Suppressor macrophage (primary cell): ENCODE results near the gene GART.
"Not testable (repeated sequence)": the region's sequence is repeated elsewhere in the genome, so short reads cannot be mapped to it uniquely, and the experiment has no call there.

Experiments used
- DNase-seq, 4 experiments: peaks; one replicate each; pipeline ENCODE4 v3.0.0-alpha.2; 2020 to 2022
- total RNA-seq, 17 experiments: gene quantifications; one replicate each; lab custom pipeline; 2026; ENCODE audit warnings: mixed read lengths in 6 of 17, inconsistent platforms in 3 of 17; lab: John Stamatoyannopoulos, UW

Gene GART
- total RNA-seq: 47.4 to 104 (median 65.1) reads per million in 17 experiments

DNA sequence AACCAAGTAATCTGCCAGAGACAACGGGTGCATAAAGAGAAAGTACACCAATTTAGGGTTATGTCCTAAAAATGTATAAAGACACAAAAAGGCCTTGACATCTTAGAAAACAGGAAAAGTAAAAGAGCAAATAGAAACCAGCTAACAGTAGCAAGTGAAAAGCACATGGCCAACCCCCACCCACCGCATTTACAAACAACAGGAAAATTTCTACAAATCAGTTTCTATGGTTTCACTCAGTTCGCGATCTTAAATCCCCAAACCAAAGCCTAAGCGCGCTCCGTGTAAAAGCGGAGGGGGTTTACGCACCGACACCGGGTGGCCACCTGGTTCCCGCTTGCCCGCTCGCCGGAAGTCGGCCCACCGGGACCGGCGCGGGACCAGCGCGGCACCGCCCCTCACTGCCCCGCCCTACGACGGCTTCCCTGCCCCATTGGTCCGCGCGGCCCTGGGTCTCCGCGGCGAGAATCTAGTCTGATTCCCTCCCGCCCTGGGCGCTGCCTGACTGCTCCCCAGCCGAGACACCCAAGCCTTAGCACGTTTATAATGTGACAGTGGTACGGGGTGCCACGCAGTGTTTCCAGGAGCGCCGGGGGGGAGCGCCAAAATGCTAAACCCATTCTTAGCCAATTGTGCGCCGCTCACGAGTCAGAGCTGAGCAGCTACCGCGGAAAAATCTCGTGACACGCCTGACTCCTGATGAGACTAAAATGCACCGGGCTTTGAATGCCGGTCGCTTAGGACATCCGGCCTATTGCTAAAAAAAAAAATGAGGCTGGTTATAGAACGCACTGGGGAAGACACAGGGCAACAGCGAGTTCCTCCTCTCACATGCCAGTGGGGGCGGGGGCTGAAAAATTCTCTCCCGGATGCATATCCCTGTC is at the start of gene GART:
TSS of gene GART (minus strand) at position 362 of the 884 bp plus-strand sequence. CDS start 2,802 bp downstream, outside the sequence.
- DNase-seq: peak; percentile 87 to 94 (median 90)

GRCh38 chr21:33588485-33589335 is 46.8 kb upstream of the GART start, which contains the start of gene DONSON:
TSS of gene DONSON (minus strand) at chr21:33588684. CDS start at chr21:33588641, 43 bp downstream.
- DNase-seq: peak; percentile 93 to 98 (median 96)

DNA sequence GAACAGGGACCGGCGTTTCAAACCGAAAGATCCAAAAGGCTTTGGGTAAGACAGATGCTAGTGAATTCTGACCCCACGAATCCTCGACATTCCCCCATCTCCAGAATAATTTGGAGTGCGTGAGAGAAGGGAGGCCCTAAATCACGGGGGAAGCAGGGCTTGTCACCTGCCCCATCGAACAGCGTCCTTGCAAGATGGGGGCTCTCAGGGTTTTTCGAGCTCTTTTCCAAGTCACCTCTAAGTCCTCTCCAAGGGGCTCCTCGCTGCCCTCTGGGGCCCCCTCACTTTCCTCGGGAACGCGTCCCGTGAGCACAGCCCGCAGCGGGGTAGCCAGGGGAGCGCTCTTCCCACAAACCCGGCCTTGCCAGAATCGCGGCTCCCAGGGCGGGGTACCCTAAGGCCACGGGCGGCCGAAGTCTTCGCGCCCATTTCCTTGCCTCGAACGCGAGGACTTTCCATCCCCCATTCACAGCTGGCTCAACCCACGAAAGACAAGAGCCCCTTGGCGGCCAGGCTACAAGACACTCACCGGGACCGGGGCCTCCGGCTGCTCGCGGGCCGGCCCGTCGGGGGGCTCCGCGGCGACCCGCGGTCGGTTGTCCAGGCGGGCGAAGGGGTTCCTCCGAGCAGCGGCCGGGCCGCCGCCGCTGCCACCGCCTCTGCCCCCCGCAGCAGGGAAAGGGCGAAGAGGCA is 46.0 kb upstream of the GART start:
- DNase-seq: peak; percentile 26 to 60 (median 40)

DNA sequence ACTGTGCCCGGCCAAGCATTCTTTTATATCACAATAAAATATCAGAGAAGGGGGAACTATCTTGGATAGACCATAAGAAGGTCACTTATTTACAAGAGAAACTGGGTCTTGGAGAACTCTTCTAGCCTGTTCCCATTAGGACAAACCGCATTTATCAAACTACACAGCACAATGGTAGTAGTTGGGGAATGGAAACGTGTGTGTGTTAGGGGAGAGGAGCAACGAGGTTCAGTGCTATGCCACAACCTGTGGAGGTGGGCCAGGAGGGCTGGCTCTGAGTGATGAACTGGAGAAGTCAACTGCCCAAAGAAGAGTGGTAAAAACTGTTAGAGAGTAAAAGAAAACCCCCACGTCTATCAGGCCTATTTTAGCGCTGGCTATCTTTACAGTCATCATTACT is 45.0 kb upstream of the GART start:
- no peak for DNase-seq

DNA sequence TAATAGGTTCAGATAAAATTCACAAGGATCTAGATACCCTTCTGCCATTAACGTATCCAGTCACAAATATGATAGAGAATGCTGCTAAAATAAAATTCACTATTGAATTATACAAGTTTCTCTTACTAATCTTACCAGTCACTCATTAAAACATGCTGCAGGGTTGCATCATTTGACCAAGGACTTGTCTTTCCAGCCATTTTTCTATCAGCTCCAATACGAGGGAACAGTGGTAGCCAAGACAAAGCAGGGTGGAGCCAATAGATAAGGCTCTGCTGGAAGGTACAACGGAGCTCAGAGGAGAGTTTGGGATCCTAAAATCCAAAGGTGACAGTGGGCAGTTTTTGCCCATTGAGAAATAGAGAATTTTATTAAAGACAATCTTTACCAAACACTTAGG is 42.5 kb upstream of the GART start:
- no peak for DNase-seq

- DNase-seq: peak in 2 of 4 experiments; percentile 9 to 22
Measured at GRCh38 chr21:33578959-33579542, 37.1 kb upstream of the GART start.

GRCh38 chr21:33578214-33578613 is 36.3 kb upstream of the GART start:
- DNase-seq: no peak

- not testable (repeated sequence) for DNase-seq
Measured at GRCh38 chr21:33576741-33577141, 34.8 kb upstream of the GART start.

GRCh38 chr21:33572350-33572749 is 30.4 kb upstream of the GART start:
- DNase-seq: no peak

DNA sequence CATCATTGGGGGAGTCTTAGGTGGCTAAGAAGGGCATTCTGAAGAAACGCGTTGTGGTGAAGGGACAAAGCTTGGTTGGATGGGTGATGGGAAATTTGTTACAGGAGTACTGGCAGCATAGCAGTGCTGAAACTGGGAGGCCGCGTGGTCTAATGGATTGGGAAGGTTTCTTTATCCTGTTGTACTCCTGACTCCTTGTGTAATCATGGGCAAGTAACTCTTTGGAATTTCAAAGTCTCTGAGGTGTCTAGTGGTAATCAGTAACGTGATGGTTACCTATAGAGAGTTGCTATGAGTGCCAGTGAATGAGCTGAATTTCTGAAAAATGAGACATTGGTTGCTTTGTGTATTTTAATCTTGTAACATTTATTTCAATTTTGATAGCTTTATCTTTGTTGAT is 28.1 kb upstream of the GART start:
- DNase-seq: no peak

DNA sequence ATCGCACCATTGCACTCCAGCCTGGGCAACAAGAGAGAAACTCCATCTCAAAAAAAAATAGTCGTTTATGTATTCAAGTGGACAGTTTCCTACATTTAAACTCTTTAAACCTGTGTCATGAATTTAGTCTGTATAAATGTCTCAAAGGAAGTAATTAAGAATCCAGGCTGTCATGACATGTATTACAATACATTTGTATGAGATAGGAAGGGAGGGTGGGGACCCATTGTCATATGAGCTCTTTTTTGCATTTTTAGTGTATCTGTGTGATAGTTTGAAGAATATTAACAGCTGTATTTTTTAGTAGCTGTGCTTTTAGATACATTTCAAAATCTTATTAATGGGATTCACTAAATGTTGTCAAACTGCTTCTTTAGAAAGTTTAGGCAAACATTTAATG is 26.5 kb upstream of the GART start:
- no peak for DNase-seq

- no peak for DNase-seq
Measured at GRCh38 chr21:33567914-33568313, 26.0 kb upstream of the GART start.

DNA sequence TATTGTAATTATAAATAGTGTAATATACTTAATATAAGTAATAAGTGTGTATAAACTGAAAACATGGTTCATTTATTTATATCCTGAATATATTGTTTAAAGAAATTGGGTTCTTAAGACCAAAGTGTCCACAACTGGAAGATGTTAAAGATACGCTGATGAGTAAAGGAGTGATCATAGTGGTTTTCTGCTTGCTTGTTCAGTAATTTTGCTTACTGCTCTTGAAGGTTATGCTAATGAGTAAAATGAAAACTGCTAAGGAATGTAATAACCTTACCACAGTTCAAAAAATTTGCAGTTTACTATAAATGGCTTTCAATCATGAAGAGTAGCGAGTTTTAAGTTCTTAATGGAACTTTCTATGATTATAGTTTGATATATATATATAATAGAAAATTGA is 24.6 kb upstream of the GART start:
- no peak for DNase-seq

GRCh38 chr21:33562389-33562788 is 20.5 kb upstream of the GART start:
- no peak for DNase-seq

- DNase-seq: no peak
Measured at GRCh38 chr21:33561373-33561772, 19.5 kb upstream of the GART start.

DNA sequence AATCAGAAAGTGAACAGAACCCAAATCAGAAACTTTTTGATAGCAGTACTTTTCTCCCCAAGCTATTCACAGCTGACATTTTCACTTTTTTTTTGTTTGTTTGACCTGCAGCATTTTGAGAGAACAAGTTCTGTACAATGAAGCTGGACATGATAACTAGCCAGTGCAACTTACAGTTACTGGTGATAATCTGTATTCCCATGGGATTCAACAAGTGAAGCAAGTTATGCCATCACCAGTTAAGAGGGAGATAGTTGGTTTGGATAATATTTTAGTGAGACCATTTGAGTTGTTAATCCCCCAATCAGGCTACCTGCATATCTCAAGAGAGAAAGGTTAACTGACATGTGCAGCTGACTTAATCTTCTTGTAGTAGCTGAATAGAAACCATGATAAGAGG is 19.0 kb upstream of the GART start:
- no peak for DNase-seq

GRCh38 chr21:33559813-33560212 is 17.9 kb upstream of the GART start:
- DNase-seq: no peak

GRCh38 chr21:33558777-33559421 is 17.0 kb upstream of the GART start:
- DNase-seq: no peak

- DNase-seq: no peak
Measured at GRCh38 chr21:33557447-33557846, 15.5 kb upstream of the GART start.

DNA sequence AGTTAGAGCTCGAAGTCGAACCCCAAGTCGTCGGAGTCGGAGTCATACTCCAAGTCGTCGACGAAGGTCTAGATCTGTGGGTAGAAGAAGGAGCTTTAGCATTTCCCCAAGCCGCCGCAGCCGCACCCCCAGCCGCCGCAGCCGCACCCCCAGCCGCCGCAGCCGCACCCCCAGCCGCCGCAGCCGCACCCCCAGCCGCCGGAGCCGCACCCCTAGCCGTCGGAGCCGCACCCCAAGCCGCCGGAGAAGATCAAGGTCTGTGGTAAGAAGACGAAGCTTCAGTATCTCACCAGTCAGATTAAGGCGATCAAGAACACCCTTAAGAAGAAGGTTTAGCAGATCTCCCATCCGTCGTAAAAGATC is 13.0 kb upstream of the GART start:
- no peak for DNase-seq

GRCh38 chr21:33554236-33554981 is 12.5 kb upstream of the GART start:
- no peak for DNase-seq
